GM23248 (cell line): ENCODE data around the gene CDH16.

ENCODE experiments used
- EZH2 ChIP-seq: fragments of 200-600 bp; sonication (generic); IDR thresholded peaks from 2 replicates; pipeline ENCODE4 v1.6.1; 2018; ENCODE audit warnings: antibody characterized with exemption, mild to moderate bottlenecking; ENCODE audit not compliant: insufficient read depth, poor library complexity, severe bottlenecking
- EZH2phosphoT487 ChIP-seq: fragments of 200-600 bp; sonication (generic); IDR thresholded peaks from 2 replicates; pipeline ENCODE4 v1.6.1; 2018; ENCODE audit warnings: antibody characterized with exemption, moderate library complexity, mild to moderate bottlenecking, low read depth; ENCODE audit not compliant: insufficient read depth

GRCh38 chr16:66937725-66938337 is 19.1 kb upstream of the CDH16 start:
- TF ChIP-seq EZH2 (no peak), EZH2phosphoT487 (no peak)
